Measurements from ENCODE around the gene TPP1. TPM values are rescaled to one million over a fixed set of nuclear protein-coding genes. Genes with fewer than 3 reads are reported as not detected.
A peak's percentile ranks its signal among the peaks of the same experiment; 100 is the strongest.

Gene TPP1
- total RNA-seq, 2 donors from 2014 or later = 66.7 to 75.6 TPM

GRCh38 chr11:6642957-6643356 lies 23.7 kb upstream of the TPP1 start:
- Histone ChIP-seq H3K27me3 (replicated peaks; ENCODE audit: insufficient read depth) (no peaks in the 10 kb centered on the region), H3K4me3 (no peak overlapping the region), H3K4me1 (ENCODE audit: control insufficient read depth in 1 of 2, low read depth in 2 of 2) (peaks cover 30 to 57% of the 10 kb centered on the region in 2 donors), H3K36me3 (peaks cover 7% of the 10 kb centered on the region), H3K27ac (no peak overlapping the region), H3K9me3 (no peaks in the 10 kb centered on the region)
- TF ChIP-seq, protein P1, sequence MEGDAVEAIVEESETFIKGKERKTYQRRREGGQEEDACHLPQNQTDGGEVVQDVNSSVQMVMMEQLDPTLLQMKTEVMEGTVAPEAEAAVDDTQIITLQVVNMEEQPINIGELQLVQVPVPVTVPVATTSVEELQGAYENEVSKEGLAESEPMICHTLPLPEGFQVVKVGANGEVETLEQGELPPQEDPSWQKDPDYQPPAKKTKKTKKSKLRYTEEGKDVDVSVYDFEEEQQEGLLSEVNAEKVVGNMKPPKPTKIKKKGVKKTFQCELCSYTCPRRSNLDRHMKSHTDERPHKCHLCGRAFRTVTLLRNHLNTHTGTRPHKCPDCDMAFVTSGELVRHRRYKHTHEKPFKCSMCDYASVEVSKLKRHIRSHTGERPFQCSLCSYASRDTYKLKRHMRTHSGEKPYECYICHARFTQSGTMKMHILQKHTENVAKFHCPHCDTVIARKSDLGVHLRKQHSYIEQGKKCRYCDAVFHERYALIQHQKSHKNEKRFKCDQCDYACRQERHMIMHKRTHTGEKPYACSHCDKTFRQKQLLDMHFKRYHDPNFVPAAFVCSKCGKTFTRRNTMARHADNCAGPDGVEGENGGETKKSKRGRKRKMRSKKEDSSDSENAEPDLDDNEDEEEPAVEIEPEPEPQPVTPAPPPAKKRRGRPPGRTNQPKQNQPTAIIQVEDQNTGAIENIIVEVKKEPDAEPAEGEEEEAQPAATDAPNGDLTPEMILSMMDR (IDR thresholded peaks at IDR 0.05) = no peak
- no peak for ATAC-seq (ENCODE audit: insufficient number of reproducible peaks, low FRiP score, low read depth)
- DNase-seq (ENCODE audit: low spot score) = no peak

DNA sequence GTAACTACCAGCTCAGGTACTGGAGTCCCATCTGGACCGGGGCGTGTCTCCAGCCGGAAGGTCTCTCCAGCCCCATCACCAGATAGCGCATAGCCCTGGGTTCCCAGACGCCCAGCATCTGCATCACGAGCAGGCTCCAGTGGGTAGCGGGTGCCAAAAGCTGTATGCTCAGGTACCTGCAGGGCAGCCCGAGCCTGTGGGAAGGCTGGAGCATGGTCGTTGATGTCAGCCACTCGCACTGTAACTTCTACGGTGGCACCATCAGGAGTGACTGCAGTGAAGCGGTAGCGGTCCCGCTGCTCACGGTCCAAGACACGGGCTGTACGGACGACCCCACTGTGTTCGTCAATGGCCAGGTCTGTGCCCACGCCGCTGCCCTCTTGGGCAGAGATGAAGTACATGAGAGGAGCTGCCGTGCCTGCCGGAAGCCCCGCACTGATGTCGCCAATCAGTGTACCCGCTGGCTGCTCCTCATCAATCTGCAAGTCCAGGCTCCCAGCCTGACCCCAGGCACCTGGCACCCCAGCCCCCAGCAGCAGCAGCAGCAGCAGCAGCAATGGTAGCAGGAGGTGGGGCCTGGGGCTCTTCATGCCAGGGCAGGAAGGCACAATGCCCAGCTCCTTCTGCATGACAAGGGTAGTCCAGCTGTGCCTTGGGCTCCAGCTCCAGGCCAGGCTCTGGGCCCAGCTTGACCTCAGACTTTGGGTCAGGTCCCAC lies 21.9 kb upstream of the TPP1 start:
- peaks cover 7% of the 10 kb centered on the region for H3K36me3 ChIP-seq
- ATAC-seq (ENCODE audit: insufficient number of reproducible peaks, low FRiP score, low read depth) (no peak), DNase-seq (ENCODE audit: low spot score) (no peak)
- H3K27me3 ChIP-seq (replicated peaks; ENCODE audit: insufficient read depth) = no peaks in the 10 kb centered on the region
- no peak overlapping the region for H3K4me3 ChIP-seq
- TF ChIP-seq, protein P1 (IDR thresholded peaks at IDR 0.05) = no peak
- no peak overlapping the region for H3K27ac ChIP-seq
- H3K9me3 ChIP-seq = no peaks in the 10 kb centered on the region
- H3K4me1 ChIP-seq (ENCODE audit: control insufficient read depth in 1 of 2, low read depth in 2 of 2) = peaks cover 21 to 57% of the 10 kb centered on the region in 2 donors

DNA sequence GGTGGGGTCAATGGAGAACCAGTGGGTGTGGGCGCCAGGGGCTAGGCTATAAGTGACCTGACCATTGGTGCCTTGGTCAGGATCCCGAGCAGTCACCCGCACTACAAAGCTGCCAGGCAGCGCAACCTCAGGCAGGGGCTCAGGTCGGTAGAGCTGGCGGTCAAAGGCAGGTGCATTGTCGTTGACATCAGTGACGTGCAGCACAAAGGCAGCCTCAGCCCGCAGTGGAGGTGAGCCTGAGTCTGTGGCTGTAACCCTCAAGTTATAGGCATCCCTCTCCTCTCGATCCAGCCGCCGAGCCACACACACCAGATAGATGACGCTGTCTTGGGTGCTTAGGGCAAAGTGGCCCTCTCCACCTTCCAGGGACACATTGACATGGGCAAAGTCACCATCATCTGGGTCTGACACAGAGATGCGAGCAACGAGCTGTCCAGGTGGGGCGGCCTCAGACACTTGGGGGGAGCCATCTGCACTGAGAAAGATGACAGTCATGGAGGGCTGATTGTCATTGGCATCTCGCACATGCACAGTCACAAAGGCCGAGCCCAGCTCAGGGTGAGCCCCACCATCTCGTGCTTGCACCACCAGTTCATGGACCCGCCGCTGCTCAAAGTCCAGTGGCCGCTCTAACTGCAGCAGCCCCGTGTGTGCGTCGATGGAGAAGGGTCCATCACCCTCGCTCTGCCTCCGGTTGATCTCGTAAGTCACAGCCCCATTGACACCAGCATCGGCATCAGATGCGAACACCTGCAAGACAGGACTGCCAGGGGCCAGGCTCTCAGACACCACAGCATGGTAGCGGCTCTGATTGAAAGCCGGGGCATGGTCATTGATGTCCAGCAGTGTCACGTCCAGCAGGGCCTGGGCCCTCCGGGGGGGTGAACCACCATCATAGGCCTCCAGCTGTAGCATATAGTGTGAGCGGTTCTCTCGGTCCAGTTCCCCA lies 21.1 kb upstream of the TPP1 start:
- no peak for ATAC-seq (ENCODE audit: insufficient number of reproducible peaks, low FRiP score, low read depth)
- H3K27me3 ChIP-seq (replicated peaks; ENCODE audit: insufficient read depth) = no peaks in the 10 kb centered on the region
- H3K4me1 ChIP-seq (ENCODE audit: control insufficient read depth in 1 of 2, low read depth in 2 of 2) = peaks cover 25 to 57% of the 10 kb centered on the region in 2 donors
- DNase-seq (ENCODE audit: low spot score) = no peak
- TF ChIP-seq, protein P1 (IDR thresholded peaks at IDR 0.05) = no peak
- H3K4me3 ChIP-seq = no peak overlapping the region
- no peak overlapping the region for H3K27ac ChIP-seq
- peaks cover 7% of the 10 kb centered on the region for H3K36me3 ChIP-seq
- H3K9me3 ChIP-seq = no peaks in the 10 kb centered on the region

DNA sequence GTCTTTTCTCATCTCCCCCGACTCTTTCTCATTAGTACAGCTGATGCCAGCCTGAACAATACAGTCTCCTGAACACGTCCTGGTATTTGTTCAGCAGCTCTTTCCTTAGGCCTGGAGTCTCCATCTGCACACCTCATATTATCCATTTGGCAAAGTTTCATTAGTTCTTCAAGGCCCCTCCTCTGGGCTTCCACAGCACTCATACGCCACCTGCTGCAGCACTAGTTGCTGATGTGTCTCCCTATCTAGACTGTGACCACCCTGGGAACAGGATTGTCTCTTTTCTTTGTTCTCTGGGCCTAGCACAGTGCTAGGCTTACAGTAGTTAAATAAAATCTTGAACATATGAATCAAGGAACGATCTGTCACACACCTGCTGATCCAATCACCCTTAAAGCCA lies 19.2 kb upstream of the TPP1 start:
- H3K36me3 ChIP-seq = peaks cover 12% of the 10 kb centered on the region
- H3K9me3 ChIP-seq = no peaks in the 10 kb centered on the region
- no peak for DNase-seq (ENCODE audit: low spot score)
- peak overlapping the region in 1 of 2 donors; percentile 45 for H3K27ac ChIP-seq
- no peak for ATAC-seq (ENCODE audit: insufficient number of reproducible peaks, low FRiP score, low read depth)
- peaks cover 29 to 73% of the 10 kb centered on the region in 2 donors for H3K4me1 ChIP-seq (ENCODE audit: control insufficient read depth in 1 of 2, low read depth in 2 of 2)
- no peak overlapping the region for H3K4me3 ChIP-seq
- H3K27me3 ChIP-seq (replicated peaks; ENCODE audit: insufficient read depth) = no peaks in the 10 kb centered on the region
- TF ChIP-seq, protein P1 (IDR thresholded peaks at IDR 0.05) = no peak

DNA sequence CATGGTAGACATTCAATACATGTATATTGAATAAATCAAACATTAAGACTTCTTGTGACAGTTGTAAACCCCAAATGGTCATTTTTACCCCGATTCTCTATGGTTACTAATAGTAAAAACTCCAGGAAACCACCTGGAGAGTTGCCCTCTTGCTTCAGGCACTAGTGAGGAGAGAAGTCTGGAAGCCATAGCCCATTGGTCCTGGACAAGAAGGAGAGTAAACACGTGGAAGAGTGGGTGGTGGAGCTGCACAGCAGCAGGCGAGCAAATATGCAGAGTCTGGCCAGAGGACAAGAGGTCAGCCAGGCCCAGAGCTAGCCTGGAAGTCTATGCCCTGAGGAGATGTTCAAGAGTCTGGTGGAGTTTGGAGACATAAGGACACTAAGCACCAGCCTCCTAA lies 18.6 kb upstream of the TPP1 start:
- Histone ChIP-seq H3K4me1 (ENCODE audit: control insufficient read depth in 1 of 2, low read depth in 2 of 2) (peaks cover 29 to 73% of the 10 kb centered on the region in 2 donors), H3K9me3 (no peaks in the 10 kb centered on the region), H3K36me3 (peaks cover 18% of the 10 kb centered on the region), H3K27ac (peak overlapping the region in 1 of 2 donors; percentile 45), H3K4me3 (no peak overlapping the region), H3K27me3 (replicated peaks; ENCODE audit: insufficient read depth) (no peaks in the 10 kb centered on the region)
- ATAC-seq (ENCODE audit: insufficient number of reproducible peaks, low FRiP score, low read depth) (peak; percentile 77), DNase-seq (ENCODE audit: low spot score) (no peak)
- TF ChIP-seq, protein P1 (IDR thresholded peaks at IDR 0.05) = no peak
